Measurements from ENCODE around the gene KRT15. TPM values are rescaled to one million over a fixed set of nuclear protein-coding genes. Genes with fewer than 3 reads are reported as not detected.

The KRT15 gene
- total RNA-seq, 2 donors from 2014 or later = 0.47 TPM; not detected in 1

- Histone ChIP-seq H3K36me3 (no peaks in the 10 kb centered on the region), H3K27ac (no peak overlapping the region), H3K9me3 (no peaks in the 10 kb centered on the region), H3K4me3 (no peak overlapping the region), H3K27me3 (no peaks in the 10 kb centered on the region), H3K4me1 (no peaks in the 10 kb centered on the region)
- DNase-seq (ENCODE audit: low spot score) = no peak
- TF ChIP-seq, protein P1, sequence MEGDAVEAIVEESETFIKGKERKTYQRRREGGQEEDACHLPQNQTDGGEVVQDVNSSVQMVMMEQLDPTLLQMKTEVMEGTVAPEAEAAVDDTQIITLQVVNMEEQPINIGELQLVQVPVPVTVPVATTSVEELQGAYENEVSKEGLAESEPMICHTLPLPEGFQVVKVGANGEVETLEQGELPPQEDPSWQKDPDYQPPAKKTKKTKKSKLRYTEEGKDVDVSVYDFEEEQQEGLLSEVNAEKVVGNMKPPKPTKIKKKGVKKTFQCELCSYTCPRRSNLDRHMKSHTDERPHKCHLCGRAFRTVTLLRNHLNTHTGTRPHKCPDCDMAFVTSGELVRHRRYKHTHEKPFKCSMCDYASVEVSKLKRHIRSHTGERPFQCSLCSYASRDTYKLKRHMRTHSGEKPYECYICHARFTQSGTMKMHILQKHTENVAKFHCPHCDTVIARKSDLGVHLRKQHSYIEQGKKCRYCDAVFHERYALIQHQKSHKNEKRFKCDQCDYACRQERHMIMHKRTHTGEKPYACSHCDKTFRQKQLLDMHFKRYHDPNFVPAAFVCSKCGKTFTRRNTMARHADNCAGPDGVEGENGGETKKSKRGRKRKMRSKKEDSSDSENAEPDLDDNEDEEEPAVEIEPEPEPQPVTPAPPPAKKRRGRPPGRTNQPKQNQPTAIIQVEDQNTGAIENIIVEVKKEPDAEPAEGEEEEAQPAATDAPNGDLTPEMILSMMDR (IDR thresholded peaks at IDR 0.05) = no peak
Measured at GRCh38 chr17:41534899-41535546, 16.3 kb upstream of the KRT15 start.

GRCh38 chr17:41533613-41534012 is 14.9 kb upstream of the KRT15 start:
- Histone ChIP-seq H3K4me3 (no peak overlapping the region), H3K27me3 (no peaks in the 10 kb centered on the region), H3K4me1 (no peaks in the 10 kb centered on the region), H3K36me3 (no peaks in the 10 kb centered on the region), H3K27ac (no peak overlapping the region), H3K9me3 (no peaks in the 10 kb centered on the region)
- TF ChIP-seq, protein P1 (IDR thresholded peaks at IDR 0.05) = no peak
- DNase-seq (ENCODE audit: low spot score) = no peak

- TF ChIP-seq, protein P1 (IDR thresholded peaks at IDR 0.05) = no peak
- no peak overlapping the region for H3K4me3 ChIP-seq
- H3K36me3 ChIP-seq = no peaks in the 10 kb centered on the region
- no peak overlapping the region for H3K27ac ChIP-seq
- no peak for DNase-seq (ENCODE audit: low spot score)
- H3K9me3 ChIP-seq = no peaks in the 10 kb centered on the region
- H3K27me3 ChIP-seq = peaks cover 2 to 4% of the 10 kb centered on the region in 2 donors
- peaks cover 0 to 5% of the 10 kb centered on the region in 2 donors for H3K4me1 ChIP-seq
Measured at GRCh38 chr17:41532947-41533570, 14.4 kb upstream of the KRT15 start.

- TF ChIP-seq, protein P1 (IDR thresholded peaks at IDR 0.05) = no peak
- peaks cover 13% of the 10 kb centered on the region in 2 donors for H3K27me3 ChIP-seq
- DNase-seq (ENCODE audit: low spot score) = no peak
- H3K27ac ChIP-seq = no peak overlapping the region
- H3K9me3 ChIP-seq = no peaks in the 10 kb centered on the region
- peaks cover 0 to 15% of the 10 kb centered on the region in 2 donors for H3K4me1 ChIP-seq
- no peak overlapping the region for H3K4me3 ChIP-seq
- H3K36me3 ChIP-seq = no peaks in the 10 kb centered on the region
Measured at GRCh38 chr17:41531993-41532392, 13.3 kb upstream of the KRT15 start.

- H3K9me3 ChIP-seq = no peaks in the 10 kb centered on the region
- no peaks in the 10 kb centered on the region for H3K36me3 ChIP-seq
- H3K4me3 ChIP-seq = no peak overlapping the region
- no peak overlapping the region for H3K27ac ChIP-seq
- DNase-seq (ENCODE audit: low spot score) = no peak
- peaks cover 13 to 17% of the 10 kb centered on the region in 2 donors for H3K27me3 ChIP-seq
- TF ChIP-seq, protein P1 (IDR thresholded peaks at IDR 0.05) = no peak
- H3K4me1 ChIP-seq = peaks cover 0 to 15% of the 10 kb centered on the region in 2 donors
Measured at GRCh38 chr17:41530062-41531048, 11.7 kb upstream of the KRT15 start.
